ENCODE measurements around the gene GSPT1.
"Not testable (repeated sequence)": the region's sequence is repeated elsewhere in the genome, so short reads cannot be mapped to it uniquely, and the experiment has no call there.

The GSPT1 gene

GRCh38 chr16:11915644-11916523 is at the start of gene GSPT1:
Gene GSPT1 (minus strand): TSS chr16:11915956. CDS start chr16:11915720, 236 bp downstream.
- peak within 1 kb of the TSS; percentile 95 for H3K4me3 ChIP-seq (ENCODE audit: low read depth, low read length)
- DNase-seq (ENCODE audit: low read depth), result peak; percentile 99
- TF ChIP-seq CTCF (IDR thresholded peaks at IDR 0.05; ENCODE audit: low read depth, low read length), result no peak
- TF ChIP-seq POLR2A (IDR thresholded peaks at IDR 0.05; ENCODE audit: extremely low read depth, insufficient read length), result peak; percentile 74
- peak; percentile 78 for TF ChIP-seq MAX (IDR thresholded peaks at IDR 0.05; ENCODE audit: low read depth, low read length)
- TF ChIP-seq MYC (IDR thresholded peaks at IDR 0.05; ENCODE audit: low read depth, low read length), result peak; percentile 88

GRCh38 chr16:11964761-11965551 is 49.2 kb upstream of the GSPT1 start, which contains the start of gene TNFRSF17:
Gene TNFRSF17 (plus strand): TSS chr16:11965210. CDS start chr16:11965325, 115 bp downstream.
- TF ChIP-seq POLR2A (IDR thresholded peaks at IDR 0.05; ENCODE audit: extremely low read depth, insufficient read length) (no peak), MYC (IDR thresholded peaks at IDR 0.05; ENCODE audit: low read depth, low read length) (no peak), MAX (IDR thresholded peaks at IDR 0.05; ENCODE audit: low read depth, low read length) (no peak), CTCF (IDR thresholded peaks at IDR 0.05; ENCODE audit: low read depth, low read length) (no peak)
- no peak for DNase-seq (ENCODE audit: low read depth)
- H3K4me3 ChIP-seq (ENCODE audit: low read depth, low read length), result no peak within 1 kb of the TSS

- no peak overlapping the region for H3K4me3 ChIP-seq (ENCODE audit: low read depth, low read length)
- no peak for TF ChIP-seq MYC (IDR thresholded peaks at IDR 0.05; ENCODE audit: low read depth, low read length)
- no peak for TF ChIP-seq CTCF (IDR thresholded peaks at IDR 0.05; ENCODE audit: low read depth, low read length)
- no peak for TF ChIP-seq POLR2A (IDR thresholded peaks at IDR 0.05; ENCODE audit: extremely low read depth, insufficient read length)
- no peak for TF ChIP-seq MAX (IDR thresholded peaks at IDR 0.05; ENCODE audit: low read depth, low read length)
Measured at GRCh38 chr16:11963706-11964105, 48.0 kb upstream of the GSPT1 start.

GRCh38 chr16:11962978-11963377 is 47.2 kb upstream of the GSPT1 start:
- not testable (repeated sequence) for DNase-seq (ENCODE audit: low read depth); H3K4me3 ChIP-seq (ENCODE audit: low read depth, low read length)

More at GRCh38 chr16:11963706-11964105, 48.0 kb upstream of the GSPT1 start:
- DNase-seq (ENCODE audit: low read depth), result no peak

GRCh38 chr16:11962457-11962856 is 46.7 kb upstream of the GSPT1 start:
- not testable (repeated sequence) for H3K4me3 ChIP-seq (ENCODE audit: low read depth, low read length); DNase-seq (ENCODE audit: low read depth)

GRCh38 chr16:11957591-11958395 is 42.0 kb upstream of the GSPT1 start:
- TF ChIP-seq CTCF (IDR thresholded peaks at IDR 0.05; ENCODE audit: low read depth, low read length), result no peak
- TF ChIP-seq POLR2A (IDR thresholded peaks at IDR 0.05; ENCODE audit: extremely low read depth, insufficient read length), result no peak
- no peak for TF ChIP-seq MAX (IDR thresholded peaks at IDR 0.05; ENCODE audit: low read depth, low read length)
- no peak for TF ChIP-seq MYC (IDR thresholded peaks at IDR 0.05; ENCODE audit: low read depth, low read length)
- H3K4me3 ChIP-seq (ENCODE audit: low read depth, low read length), result no peak overlapping the region
- DNase-seq (ENCODE audit: low read depth), result no peak
